ENCODE results near the gene ANKRD37.

GRCh38 chr4:185416955-185417354 is 20.3 kb downstream of the ANKRD37 start:
- no peak for TF ChIP-seq CTCF (IDR thresholded peaks at IDR 0.05 in 4 of 5, conservative IDR thresholded peaks at IDR 0.05 in 1 of 5)
- TF ChIP-seq POLR2A (IDR thresholded peaks at IDR 0.05) = no peak

Measured in gastrocnemius medialis (tissue), 4 donors.